ENCODE measurements around the gene COMT. TPM values are rescaled to one million over a fixed set of nuclear protein-coding genes. Genes with fewer than 3 reads are reported as not detected.

The COMT gene
- polyA plus RNA-seq, 2 donors: 178 to 218 TPM

GRCh38 chr22:19914201-19914943 lies 27.2 kb upstream of the COMT start:
- Histone ChIP-seq H3K4me1 (ENCODE audit: control insufficient read depth in 2 of 2, insufficient read depth in 2 of 2, low read length in 1 of 2) (no peaks in the 10 kb centered on the region), H3K9me3 (ENCODE audit: control insufficient read depth in 2 of 2, insufficient read depth in 1 of 2, low read depth in 1 of 2, low read length in 1 of 2) (no peaks in the 10 kb centered on the region), H3K36me3 (ENCODE audit: control insufficient read depth in 2 of 2, insufficient read depth in 2 of 2, low read length in 1 of 2) (peaks cover 22 to 43% of the 10 kb centered on the region in 2 donors)

GRCh38 chr22:19915287-19915954 lies 26.2 kb upstream of the COMT start:
- Histone ChIP-seq H3K9me3 (ENCODE audit: control insufficient read depth in 2 of 2, insufficient read depth in 1 of 2, low read depth in 1 of 2, low read length in 1 of 2) (no peaks in the 10 kb centered on the region), H3K4me1 (ENCODE audit: control insufficient read depth in 2 of 2, insufficient read depth in 2 of 2, low read length in 1 of 2) (no peaks in the 10 kb centered on the region), H3K4me3 (ENCODE audit: low read depth in 1 of 2, low read length in 2 of 2) (no peak overlapping the region), H3K27me3 (ENCODE audit: control insufficient read depth in 1 of 2, insufficient read depth in 2 of 2, low read length in 2 of 2) (no peaks in the 10 kb centered on the region), H3K27ac (ENCODE audit: low read depth in 2 of 2, low read length in 1 of 2) (no peak overlapping the region), H3K36me3 (ENCODE audit: control insufficient read depth in 2 of 2, insufficient read depth in 2 of 2, low read length in 1 of 2) (peaks cover 22 to 44% of the 10 kb centered on the region in 2 donors)
- 84 to 86% methylated on average over 13 of the region's 13 CpGs for WGBS, 2 donors

More at GRCh38 chr22:19914201-19914943, 27.2 kb upstream of the COMT start:
- Histone ChIP-seq H3K4me3 (ENCODE audit: low read depth in 1 of 2, low read length in 2 of 2) (no peak overlapping the region), H3K27me3 (ENCODE audit: control insufficient read depth in 1 of 2, insufficient read depth in 2 of 2, low read length in 2 of 2) (no peaks in the 10 kb centered on the region), H3K27ac (ENCODE audit: low read depth in 2 of 2, low read length in 1 of 2) (no peak overlapping the region)
- 95 to 96% methylated on average over 9 of the region's 9 CpGs for WGBS, 2 donors

GRCh38 chr22:19916006-19916405 lies 25.6 kb upstream of the COMT start:
- Histone ChIP-seq H3K36me3 (ENCODE audit: control insufficient read depth in 2 of 2, insufficient read depth in 2 of 2, low read length in 1 of 2) (peaks cover 22 to 44% of the 10 kb centered on the region in 2 donors), H3K27me3 (ENCODE audit: control insufficient read depth in 1 of 2, insufficient read depth in 2 of 2, low read length in 2 of 2) (no peaks in the 10 kb centered on the region), H3K4me1 (ENCODE audit: control insufficient read depth in 2 of 2, insufficient read depth in 2 of 2, low read length in 1 of 2) (no peaks in the 10 kb centered on the region), H3K9me3 (ENCODE audit: control insufficient read depth in 2 of 2, insufficient read depth in 1 of 2, low read depth in 1 of 2, low read length in 1 of 2) (no peaks in the 10 kb centered on the region), H3K27ac (ENCODE audit: low read depth in 2 of 2, low read length in 1 of 2) (no peak overlapping the region), H3K4me3 (ENCODE audit: low read depth in 1 of 2, low read length in 2 of 2) (no peak overlapping the region)
- 81 to 84% methylated on average over 9 of the region's 9 CpGs for WGBS, 2 donors

- no peak overlapping the region for H3K4me3 ChIP-seq (ENCODE audit: low read depth in 1 of 2, low read length in 2 of 2)
- H3K36me3 ChIP-seq (ENCODE audit: control insufficient read depth in 2 of 2, insufficient read depth in 2 of 2, low read length in 1 of 2): peaks cover 22 to 38% of the 10 kb centered on the region in 2 donors
- no peaks in the 10 kb centered on the region for H3K9me3 ChIP-seq (ENCODE audit: control insufficient read depth in 2 of 2, insufficient read depth in 1 of 2, low read depth in 1 of 2, low read length in 1 of 2)
- H3K27me3 ChIP-seq (ENCODE audit: control insufficient read depth in 1 of 2, insufficient read depth in 2 of 2, low read length in 2 of 2): no peaks in the 10 kb centered on the region
- H3K4me1 ChIP-seq (ENCODE audit: control insufficient read depth in 2 of 2, insufficient read depth in 2 of 2, low read length in 1 of 2): peaks cover 0 to 2% of the 10 kb centered on the region in 2 donors
- 79 to 84% methylated on average over 7 of the region's 7 CpGs for WGBS, 2 donors
- no peak overlapping the region for H3K27ac ChIP-seq (ENCODE audit: low read depth in 2 of 2, low read length in 1 of 2)
Measured at GRCh38 chr22:19916941-19917340, 24.6 kb upstream of the COMT start.

- WGBS, 2 donors: 90 to 95% methylated on average over 12 of the region's 12 CpGs
- Histone ChIP-seq H3K4me3 (ENCODE audit: low read depth in 1 of 2, low read length in 2 of 2) (no peak overlapping the region), H3K36me3 (ENCODE audit: control insufficient read depth in 2 of 2, insufficient read depth in 2 of 2, low read length in 1 of 2) (peaks cover 22 to 36% of the 10 kb centered on the region in 2 donors), H3K9me3 (ENCODE audit: control insufficient read depth in 2 of 2, insufficient read depth in 1 of 2, low read depth in 1 of 2, low read length in 1 of 2) (no peaks in the 10 kb centered on the region), H3K27ac (ENCODE audit: low read depth in 2 of 2, low read length in 1 of 2) (no peak overlapping the region), H3K4me1 (ENCODE audit: control insufficient read depth in 2 of 2, insufficient read depth in 2 of 2, low read length in 1 of 2) (peaks cover 0 to 2% of the 10 kb centered on the region in 2 donors), H3K27me3 (ENCODE audit: control insufficient read depth in 1 of 2, insufficient read depth in 2 of 2, low read length in 2 of 2) (no peaks in the 10 kb centered on the region)
Measured at GRCh38 chr22:19917389-19918138, 24.0 kb upstream of the COMT start.

- Histone ChIP-seq H3K36me3 (ENCODE audit: control insufficient read depth in 2 of 2, insufficient read depth in 2 of 2, low read length in 1 of 2) (peaks cover 22 to 34% of the 10 kb centered on the region in 2 donors), H3K9me3 (ENCODE audit: control insufficient read depth in 2 of 2, insufficient read depth in 1 of 2, low read depth in 1 of 2, low read length in 1 of 2) (no peaks in the 10 kb centered on the region), H3K4me3 (ENCODE audit: low read depth in 1 of 2, low read length in 2 of 2) (no peak overlapping the region), H3K4me1 (ENCODE audit: control insufficient read depth in 2 of 2, insufficient read depth in 2 of 2, low read length in 1 of 2) (peaks cover 0 to 2% of the 10 kb centered on the region in 2 donors), H3K27me3 (ENCODE audit: control insufficient read depth in 1 of 2, insufficient read depth in 2 of 2, low read length in 2 of 2) (no peaks in the 10 kb centered on the region), H3K27ac (ENCODE audit: low read depth in 2 of 2, low read length in 1 of 2) (no peak overlapping the region)
- WGBS, 2 donors: 84% methylated on average over 23 of the region's 23 CpGs
Measured at GRCh38 chr22:19918332-19919106, 23.1 kb upstream of the COMT start.

- Histone ChIP-seq H3K4me1 (ENCODE audit: control insufficient read depth in 2 of 2, insufficient read depth in 2 of 2, low read length in 1 of 2) (peaks cover 0 to 2% of the 10 kb centered on the region in 2 donors), H3K27ac (ENCODE audit: low read depth in 2 of 2, low read length in 1 of 2) (no peak overlapping the region), H3K4me3 (ENCODE audit: low read depth in 1 of 2, low read length in 2 of 2) (no peak overlapping the region), H3K36me3 (ENCODE audit: control insufficient read depth in 2 of 2, insufficient read depth in 2 of 2, low read length in 1 of 2) (peaks cover 17 to 28% of the 10 kb centered on the region in 2 donors), H3K27me3 (ENCODE audit: control insufficient read depth in 1 of 2, insufficient read depth in 2 of 2, low read length in 2 of 2) (no peaks in the 10 kb centered on the region), H3K9me3 (ENCODE audit: control insufficient read depth in 2 of 2, insufficient read depth in 1 of 2, low read depth in 1 of 2, low read length in 1 of 2) (no peaks in the 10 kb centered on the region)
- WGBS, 2 donors: 96 to 97% methylated on average over 11 to 13 of the region's 13 CpGs
Measured at GRCh38 chr22:19919701-19920363, 21.7 kb upstream of the COMT start.

- WGBS, 2 donors: 79 to 81% methylated on average over 3 of the region's 3 CpGs
- peaks cover 0 to 2% of the 10 kb centered on the region in 2 donors for H3K4me1 ChIP-seq (ENCODE audit: control insufficient read depth in 2 of 2, insufficient read depth in 2 of 2, low read length in 1 of 2)
- H3K9me3 ChIP-seq (ENCODE audit: control insufficient read depth in 2 of 2, insufficient read depth in 1 of 2, low read depth in 1 of 2, low read length in 1 of 2): no peaks in the 10 kb centered on the region
- H3K27me3 ChIP-seq (ENCODE audit: control insufficient read depth in 1 of 2, insufficient read depth in 2 of 2, low read length in 2 of 2): no peaks in the 10 kb centered on the region
- peaks cover 5 to 18% of the 10 kb centered on the region in 2 donors for H3K36me3 ChIP-seq (ENCODE audit: control insufficient read depth in 2 of 2, insufficient read depth in 2 of 2, low read length in 1 of 2)
- no peak overlapping the region for H3K27ac ChIP-seq (ENCODE audit: low read depth in 2 of 2, low read length in 1 of 2)
- no peak overlapping the region for H3K4me3 ChIP-seq (ENCODE audit: low read depth in 1 of 2, low read length in 2 of 2)
Measured at GRCh38 chr22:19921544-19922081, 20.0 kb upstream of the COMT start.
